ENCODE results near the gene CD248.
"Not testable (repeated sequence)": the region's sequence is repeated elsewhere in the genome, so short reads cannot be mapped to it uniquely, and the experiment has no call there.

GRCh38 chr11:66320289-66320688 is 3.4 kb upstream of the CD248 start:
- TF ChIP-seq CTCF, EP300 (IDR thresholded peaks at IDR 0.05): not testable (repeated sequence)
